Astrocyte of the spinal cord (primary cell): ENCODE measurements around the gene GLTPD2.

ENCODE experiments used
- DNase-seq: peaks from one replicate; pipeline ENCODE4 v3.0.0; 2011; ENCODE audit warnings: low read depth, low spot score
- H3K4me3 ChIP-seq: 2 replicates; pipeline ENCODE4 v1.5.1; 2011; ENCODE audit warnings: low read depth, mild to moderate bottlenecking, low read length, moderate library complexity
- CTCF ChIP-seq: IDR thresholded peaks from 2 replicates; pipeline ENCODE4 v1.5.1; 2012; ENCODE audit warnings: low read depth, mild to moderate bottlenecking, low read length, inconsistent platforms
- in situ Hi-C: cut with HindIII; loops from 2 replicates; pipeline ENCODE4 v1.10.0; 2017; ENCODE audit warnings: low sequenced_read_pairs

GLTPD2 gene

GRCh38 chr17:4812690-4813089, 23.9 kb downstream of the GLTPD2 start:
- DNase-seq = no peak
- in situ Hi-C loops = no loop called here
- TF ChIP-seq CTCF = no peak
- no peak overlapping the region for H3K4me3 ChIP-seq

GRCh38 chr17:4815043-4815675, 26.4 kb downstream of the GLTPD2 start:
- no peak for DNase-seq
- peak; percentile 50 for TF ChIP-seq CTCF
- in situ Hi-C loops = no loop called here
- no peak overlapping the region for H3K4me3 ChIP-seq

GRCh38 chr17:4816826-4817225, 28.1 kb downstream of the GLTPD2 start:
- no peak overlapping the region for H3K4me3 ChIP-seq
- no peak for TF ChIP-seq CTCF

GRCh38 chr17:4818276-4818675, 29.5 kb downstream of the GLTPD2 start:
- TF ChIP-seq CTCF = no peak
- no peak overlapping the region for H3K4me3 ChIP-seq
- DNase-seq = no peak
- in situ Hi-C loops = no loop called here

More at GRCh38 chr17:4816826-4817225, 28.1 kb downstream of the GLTPD2 start:
- in situ Hi-C loops = no loop called here
- DNase-seq = no peak

- H3K4me3 ChIP-seq = no peak overlapping the region
- in situ Hi-C loops = no loop called here
- no peak for TF ChIP-seq CTCF
- no peak for DNase-seq
Observed at GRCh38 chr17:4822835-4823234, 34.1 kb downstream of the GLTPD2 start.

GRCh38 chr17:4823373-4824089, 34.8 kb downstream of the GLTPD2 start:
- DNase-seq = no peak
- H3K4me3 ChIP-seq = no peak overlapping the region
- in situ Hi-C loops = no loop called here
- TF ChIP-seq CTCF = no peak
